Trophoblast cell (in vitro differentiated cells and primary cell): ENCODE results near the gene TNRC6B.

Source experiments
- DNase-seq, 2 donors: peaks; one replicate each; pipeline ENCODE4 v3.0.0-alpha.2; 2016
- H2AFZ ChIP-seq: 2 replicates; pipeline ENCODE4 v1.6.1; 2013; ENCODE audit warnings: low read length, moderate library complexity, mild to moderate bottlenecking; ENCODE audit not compliant: insufficient read depth, poor library complexity
- H2AK5ac ChIP-seq: 2 replicates; pipeline ENCODE4 v1.6.1; 2013; ENCODE audit warnings: mild to moderate bottlenecking, low read length
- H2BK120ac ChIP-seq: 2 replicates; pipeline ENCODE4 v1.6.1; 2013; ENCODE audit warnings: low read length, mild to moderate bottlenecking, moderate library complexity; ENCODE audit not compliant: insufficient read depth, poor library complexity
- H2BK12ac ChIP-seq: 2 replicates; pipeline ENCODE4 v1.6.1; 2013; ENCODE audit warnings: mild to moderate bottlenecking, low read length, moderate library complexity
- H2BK5ac ChIP-seq: 2 replicates; pipeline ENCODE4 v1.6.1; 2013; ENCODE audit warnings: low read length, low read depth, moderate library complexity, mild to moderate bottlenecking; ENCODE audit not compliant: poor library complexity
- H3K14ac ChIP-seq: 2 replicates; pipeline ENCODE4 v1.6.1; 2013; ENCODE audit warnings: mild to moderate bottlenecking, low read length
- H3K18ac ChIP-seq: 2 replicates; pipeline ENCODE4 v1.6.1; 2013; ENCODE audit warnings: mild to moderate bottlenecking, low read length
- H3K23ac ChIP-seq: 2 replicates; pipeline ENCODE4 v1.6.1; 2013; ENCODE audit warnings: low read length
- H3K27ac ChIP-seq: 2 replicates; pipeline ENCODE4 v1.5.1; 2013; ENCODE audit warnings: low read depth, mild to moderate bottlenecking, inconsistent platforms, low read length, moderate library complexity
- H3K27me3 ChIP-seq: 2 replicates; pipeline ENCODE4 v1.6.1; 2013; ENCODE audit warnings: inconsistent platforms, mild to moderate bottlenecking, low read length, moderate library complexity; ENCODE audit not compliant: insufficient read depth
- H3K36me3 ChIP-seq, 2 experiments: 1 replicate in 1 of 2; 2 replicates in 1 of 2; pipeline ENCODE4 v1.6.1; 2013; ENCODE audit warnings: low read length in 2 of 2, mild to moderate bottlenecking in 2 of 2, moderate library complexity in 1 of 2; ENCODE audit not compliant: insufficient read depth in 2 of 2, control insufficient read depth in 1 of 2
- H3K4ac ChIP-seq: 2 replicates; pipeline ENCODE4 v1.6.1; 2013; ENCODE audit warnings: low read depth, mild to moderate bottlenecking, low read length, moderate library complexity
- H3K4me1 ChIP-seq, 2 experiments: 1 replicate in 1 of 2; 2 replicates in 1 of 2; pipeline ENCODE4 v1.6.1; 2013; ENCODE audit warnings: low read length in 2 of 2, mild to moderate bottlenecking in 2 of 2, moderate library complexity in 1 of 2; ENCODE audit not compliant: insufficient read depth in 2 of 2, control insufficient read depth in 1 of 2
- H3K4me2 ChIP-seq: 2 replicates; pipeline ENCODE4 v1.6.1; 2013; ENCODE audit warnings: inconsistent platforms, mild to moderate bottlenecking, low read length, moderate library complexity
- H3K4me3 ChIP-seq: 2 replicates; pipeline ENCODE4 v1.5.1; 2013; ENCODE audit warnings: mild to moderate bottlenecking, low read depth, low read length, inconsistent platforms
- H3K79me1 ChIP-seq: one replicate; pipeline ENCODE4 v1.6.1; 2013; ENCODE audit warnings: low read length
- H3K79me2 ChIP-seq: 2 replicates; pipeline ENCODE4 v1.6.1; 2013; ENCODE audit warnings: low read length, mild to moderate bottlenecking; ENCODE audit not compliant: control insufficient read depth, insufficient read depth, poor library complexity
- H3K9ac ChIP-seq: 2 replicates; pipeline ENCODE4 v1.6.1; 2013; ENCODE audit warnings: mild to moderate bottlenecking, low read length
- H3K9me3 ChIP-seq: 2 replicates; pipeline ENCODE4 v1.6.1; 2013; ENCODE audit warnings: low read depth, mild to moderate bottlenecking, control low read depth, inconsistent platforms, low read length; ENCODE audit not compliant: insufficient read depth
- H4K12ac ChIP-seq: 2 replicates; pipeline ENCODE4 v1.6.1; 2013; ENCODE audit warnings: low read depth, mild to moderate bottlenecking, low read length, moderate library complexity
- H4K8ac ChIP-seq: 2 replicates; pipeline ENCODE4 v1.6.1; 2013; ENCODE audit warnings: low read depth, mild to moderate bottlenecking, low read length, moderate library complexity
- H4K91ac ChIP-seq: one replicate; pipeline ENCODE4 v1.6.1; 2013; ENCODE audit warnings: low read depth, mild to moderate bottlenecking, low read length, moderate library complexity
- WGBS: extraction: QIAGEN DNeasy Blood & Tissue Kit; methylation state at CpG from one replicate; pipeline ENCODE4 v1.1.7; 2013; ENCODE audit warnings: missing lambda C conversion rate; ENCODE audit not compliant: insufficient read length, insufficient coverage; ENCODE audit errors: extremely low coverage; 5-methylcytosine and 5-hydroxymethylcytosine counted together

The TNRC6B gene

DNA sequence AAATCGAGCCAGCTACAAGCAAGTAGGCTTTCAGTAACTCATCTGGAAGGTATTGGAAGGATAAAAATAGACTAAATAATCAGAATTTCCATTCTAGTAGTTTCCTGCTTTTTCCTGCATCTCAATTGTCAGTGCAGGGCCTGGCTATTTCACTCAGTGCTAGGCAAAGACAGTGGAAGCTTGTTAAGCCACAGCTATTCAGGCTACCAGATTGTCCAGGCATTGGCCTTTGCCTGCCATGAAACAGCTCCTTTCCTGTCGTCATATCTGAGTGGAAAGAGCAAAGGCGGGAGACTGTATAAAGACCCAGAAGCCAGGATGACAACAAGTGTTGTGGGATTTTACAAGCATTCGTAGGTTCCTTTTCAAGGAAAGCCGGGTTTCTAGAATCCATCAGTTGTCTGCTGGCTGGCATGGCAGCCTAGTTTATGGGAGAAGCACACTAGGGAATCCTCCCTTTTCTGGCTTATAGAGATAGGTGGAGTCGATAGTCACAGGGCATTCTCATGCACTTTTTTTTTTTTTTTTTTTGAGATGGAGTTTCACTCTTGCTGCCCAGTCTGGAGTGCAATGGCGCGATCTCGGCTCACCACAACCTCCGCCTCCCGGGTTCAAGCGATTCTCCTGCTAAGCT, 2.0 kb upstream of the TNRC6B start:
- DNase-seq: no peak
- Histone ChIP-seq H3K27me3 (no peaks in the 10 kb centered on the region), H3K4me3 (no peak overlapping the region), H3K27ac (no peak overlapping the region), H3K23ac (no peak overlapping the region), H3K79me2 (no peaks in the 10 kb centered on the region), H3K4me2 (no peak overlapping the region), H3K9ac (no peak overlapping the region), H2AK5ac (no peak overlapping the region), H3K36me3 (no peaks in the 10 kb centered on the region), H3K4me1 (peaks cover 0 to 4% of the 10 kb centered on the region in 2 experiments), H3K9me3 (no peaks in the 10 kb centered on the region), H3K18ac (no peak overlapping the region), H2BK120ac (no peak overlapping the region), H3K4ac (no peak overlapping the region), H3K79me1 (peaks cover 5% of the 10 kb centered on the region), H2BK12ac (no peak overlapping the region), H4K91ac (no peak overlapping the region), H3K14ac (no peak overlapping the region), H4K12ac (no peak overlapping the region), H4K8ac (no peak overlapping the region), H2BK5ac (no peak overlapping the region), H2AFZ (no peak overlapping the region)
- no CpG with 5 or more reads among the region's 12 CpGs for WGBS

DNA sequence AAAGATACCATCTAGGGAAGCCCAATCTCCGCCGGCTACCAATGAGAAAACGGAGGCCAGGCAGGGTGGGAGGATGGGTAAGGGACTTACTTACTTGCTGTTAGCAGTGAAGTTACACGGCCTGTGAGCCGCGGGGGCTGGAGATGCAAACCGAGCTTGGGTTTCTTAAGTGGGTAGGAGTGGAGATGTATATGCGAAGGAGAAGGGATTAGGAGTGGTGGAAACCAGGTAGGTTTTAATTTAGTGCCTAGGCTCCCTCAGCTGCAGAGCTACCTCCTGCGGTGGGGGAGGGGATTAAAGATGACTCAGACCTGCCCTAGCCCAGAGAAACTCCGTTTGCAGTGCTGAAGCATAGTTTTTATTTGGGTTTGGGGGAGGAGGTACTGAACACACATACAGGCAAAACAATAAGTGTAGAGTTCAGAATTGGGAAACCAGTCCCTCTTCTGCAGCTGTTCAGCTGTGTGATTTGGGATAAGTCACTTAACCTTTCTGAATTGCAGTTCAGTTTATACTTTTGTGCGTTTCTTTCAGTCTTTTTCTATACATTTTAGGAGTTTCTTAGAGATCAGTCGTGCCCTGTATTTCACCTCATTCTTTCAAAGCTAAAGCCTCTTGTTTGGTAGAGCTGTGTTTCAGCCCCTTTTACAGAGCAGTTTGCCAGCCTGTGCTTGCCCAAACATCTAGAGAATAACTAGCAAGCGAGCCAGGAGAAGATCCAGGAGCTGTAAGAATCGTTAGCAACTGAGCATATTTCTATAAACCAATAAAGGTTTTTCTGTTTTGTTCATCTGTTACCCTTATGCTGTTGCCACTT, 596 bp upstream of the TNRC6B start:
- Histone ChIP-seq H3K4ac (no peak overlapping the region), H2BK12ac (no peak overlapping the region), H3K27ac (peak overlapping the region; percentile 8), H3K4me1 (peaks cover 6 to 10% of the 10 kb centered on the region in 2 experiments), H3K23ac (no peak overlapping the region), H3K9me3 (no peaks in the 10 kb centered on the region), H2AK5ac (no peak overlapping the region), H3K9ac (no peak overlapping the region), H2BK120ac (no peak overlapping the region), H4K91ac (peak overlapping the region; percentile 42), H3K18ac (no peak overlapping the region), H2AFZ (peak overlapping the region; percentile 11), H2BK5ac (peak overlapping the region; percentile 16), H4K8ac (peak overlapping the region; percentile 31), H3K79me1 (peaks cover 8% of the 10 kb centered on the region), H3K27me3 (no peaks in the 10 kb centered on the region), H3K4me2 (peak overlapping the region; percentile 66), H4K12ac (no peak overlapping the region), H3K4me3 (no peak overlapping the region), H3K14ac (no peak overlapping the region), H3K36me3 (no peaks in the 10 kb centered on the region), H3K79me2 (peaks cover 3% of the 10 kb centered on the region)
- no CpG with 5 or more reads among the region's 14 CpGs for WGBS
- DNase-seq: peak; percentile 14 to 25

DNA sequence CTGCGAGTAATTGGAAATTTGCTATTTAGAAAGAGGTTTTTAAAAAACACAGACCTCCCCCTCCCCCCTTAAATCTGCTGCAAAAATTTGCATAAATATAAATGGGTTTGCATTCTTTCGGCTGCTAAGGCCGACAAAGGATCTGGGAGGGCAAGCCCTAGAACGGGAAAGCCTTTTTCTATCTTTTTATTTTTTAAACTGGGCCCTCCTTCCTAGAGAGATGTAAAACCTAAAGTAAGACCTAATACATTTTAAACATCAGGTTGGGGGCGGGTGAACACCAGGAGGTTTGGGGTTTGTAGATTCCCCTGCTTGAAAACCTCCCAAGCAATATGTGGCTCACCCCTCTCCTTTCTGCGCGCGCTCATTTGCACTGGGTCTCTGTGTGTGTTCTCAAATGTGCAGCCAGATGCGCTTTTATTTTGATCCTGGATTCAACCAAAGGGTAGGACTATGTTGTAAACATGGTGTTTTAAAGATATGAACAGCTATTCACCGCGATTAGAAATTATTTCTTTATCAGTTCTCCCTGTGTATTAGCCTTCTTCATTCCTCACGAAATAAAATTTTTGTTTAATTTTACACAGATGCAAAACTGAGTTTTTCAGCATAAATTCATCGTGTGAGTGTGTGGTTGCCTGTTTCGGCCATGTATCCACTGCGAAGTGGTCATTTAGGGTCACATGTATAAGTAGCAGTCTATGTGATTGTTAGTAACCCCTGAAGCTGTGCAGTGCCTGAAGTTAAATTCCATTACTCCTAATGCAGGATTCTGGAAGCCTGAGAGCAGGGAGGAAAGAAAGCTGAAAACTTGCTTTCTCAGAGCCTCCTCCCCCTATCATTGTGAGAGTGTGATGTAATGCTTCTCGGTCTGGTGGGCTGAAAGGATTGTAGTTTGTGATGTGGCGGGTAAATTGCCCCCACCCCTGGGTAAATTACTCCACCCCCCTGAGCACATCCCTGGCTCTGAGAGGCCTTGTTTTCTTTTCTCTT, 988 bp downstream of the TNRC6B start:
- peaks cover 8 to 14% of the 10 kb centered on the region in 2 experiments for H3K4me1 ChIP-seq
- no peak overlapping the region for H3K18ac ChIP-seq
- peak overlapping the region; percentile 87 for H3K9ac ChIP-seq
- H3K4me2 ChIP-seq: peak overlapping the region; percentile 93
- WGBS: no CpG with 5 or more reads among the region's 17 CpGs
- H3K36me3 ChIP-seq: no peaks in the 10 kb centered on the region
- H3K4me3 ChIP-seq: peak overlapping the region; percentile 70
- H3K4ac ChIP-seq: peak overlapping the region; percentile 60
- H4K91ac ChIP-seq: peak overlapping the region; percentile 31
- H3K9me3 ChIP-seq: no peaks in the 10 kb centered on the region
- no peak overlapping the region for H4K12ac ChIP-seq
- peak overlapping the region; percentile 75 for H3K27ac ChIP-seq
- peak in 1 of 2 donors; percentile 17 for DNase-seq
- no peaks in the 10 kb centered on the region for H3K27me3 ChIP-seq
- no peak overlapping the region for H2AFZ ChIP-seq
- peaks cover 3% of the 10 kb centered on the region for H3K79me2 ChIP-seq
- peak overlapping the region; percentile 40 for H3K14ac ChIP-seq
- no peak overlapping the region for H2AK5ac ChIP-seq
- peak overlapping the region; percentile 54 for H4K8ac ChIP-seq
- no peak overlapping the region for H3K23ac ChIP-seq
- H2BK120ac ChIP-seq: no peak overlapping the region
- H2BK12ac ChIP-seq: no peak overlapping the region
- peaks cover 8% of the 10 kb centered on the region for H3K79me1 ChIP-seq
- no peak overlapping the region for H2BK5ac ChIP-seq

DNA sequence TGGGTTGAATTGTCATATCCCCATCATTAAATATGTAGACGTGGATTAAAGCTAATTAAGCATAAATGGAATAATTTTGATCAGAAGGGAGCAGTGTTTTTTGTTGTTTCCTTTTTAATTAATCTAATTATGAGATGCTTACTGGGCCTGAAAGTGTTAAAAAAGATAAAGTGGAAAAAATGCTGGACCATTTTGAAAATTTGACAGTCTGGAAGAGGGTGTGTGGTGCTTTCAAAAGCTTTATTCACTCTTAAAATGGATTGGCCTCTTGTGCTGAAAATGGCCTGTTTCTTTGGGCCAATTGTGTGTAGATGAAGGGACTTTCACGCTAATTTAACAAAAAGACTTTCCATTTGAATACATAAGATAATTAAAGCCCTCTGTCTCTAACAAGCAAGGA, 1.8 kb downstream of the TNRC6B start:
- no peaks in the 10 kb centered on the region for H3K9me3 ChIP-seq
- no peaks in the 10 kb centered on the region for H3K36me3 ChIP-seq
- H3K79me2 ChIP-seq: peaks cover 6% of the 10 kb centered on the region
- no peaks in the 10 kb centered on the region for H3K27me3 ChIP-seq
- peak overlapping the region; percentile 53 for H3K4me2 ChIP-seq
- no peak overlapping the region for H2AFZ ChIP-seq
- H2BK5ac ChIP-seq: no peak overlapping the region
- no peak overlapping the region for H3K4ac ChIP-seq
- no peak overlapping the region for H3K14ac ChIP-seq
- no peak overlapping the region for H2AK5ac ChIP-seq
- DNase-seq: no peak
- WGBS: no CpG with 5 or more reads among the region's 2 CpGs
- H4K12ac ChIP-seq: no peak overlapping the region
- H4K91ac ChIP-seq: no peak overlapping the region
- peaks cover 13 to 20% of the 10 kb centered on the region in 2 experiments for H3K4me1 ChIP-seq
- H3K27ac ChIP-seq: no peak overlapping the region
- no peak overlapping the region for H3K23ac ChIP-seq
- no peak overlapping the region for H3K4me3 ChIP-seq
- no peak overlapping the region for H2BK12ac ChIP-seq
- H3K18ac ChIP-seq: no peak overlapping the region
- no peak overlapping the region for H3K9ac ChIP-seq
- no peak overlapping the region for H4K8ac ChIP-seq
- no peak overlapping the region for H2BK120ac ChIP-seq
- H3K79me1 ChIP-seq: peaks cover 8% of the 10 kb centered on the region
